Activated gamma-delta T cell treated with anti-CD3 and anti-CD28 coated beads, Interleukin-2, amount 50 U/mL, for 16 hours (primary cell): ENCODE results near the gene CNOT6L.
"Not testable (repeated sequence)": the region's sequence is repeated elsewhere in the genome, so short reads cannot be mapped to it uniquely, and the experiment has no call there.

Experiments used
- DNase-seq: peaks from one replicate; pipeline ENCODE4 v3.0.0-alpha.2; 2020; ENCODE audit warnings: low read depth

CNOT6L gene

DNA sequence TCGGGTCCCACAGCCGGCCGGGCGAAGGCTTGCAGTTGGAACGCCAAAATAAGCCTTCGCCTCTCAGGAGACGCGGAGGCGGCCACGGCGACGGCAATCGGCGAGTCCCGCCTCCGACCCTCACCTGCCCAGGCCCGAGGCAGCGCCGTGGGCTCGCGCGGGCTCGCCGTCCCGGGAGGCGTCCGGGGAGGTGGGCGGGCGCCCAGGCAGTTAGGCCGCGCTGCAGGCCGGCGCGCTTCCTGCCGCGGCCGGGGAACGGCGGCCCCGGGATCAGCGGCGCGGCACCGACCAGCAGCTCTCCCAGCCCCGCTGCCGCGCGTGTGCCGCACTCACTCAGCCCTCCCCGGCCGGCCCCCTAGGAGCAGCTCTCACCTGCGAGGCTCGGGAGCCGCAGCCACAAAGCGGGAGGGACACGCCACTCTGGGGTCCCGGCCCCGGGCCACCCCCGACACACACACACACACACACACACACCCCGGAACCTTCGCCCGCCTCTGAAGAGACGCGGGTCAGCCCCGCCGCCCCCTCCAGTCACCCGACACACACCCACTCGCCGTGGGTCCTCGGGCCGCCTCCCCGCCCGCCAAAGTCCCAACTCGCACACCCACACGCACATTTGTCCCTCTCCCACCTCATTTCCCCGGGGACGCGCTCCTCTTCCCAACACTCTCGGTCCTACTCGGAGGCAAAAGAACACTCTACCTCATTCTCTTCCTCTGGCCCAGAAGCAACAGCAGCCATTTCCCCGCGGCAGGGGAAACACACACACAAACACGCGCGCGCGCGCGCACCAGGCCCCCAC lies at the start of gene CNOT6L:
Gene CNOT6L, minus strand, starts transcription at position 767 of the 802 bp plus-strand sequence. Its CDS starts 60 bp downstream, at position 707.
- peak; percentile 83 for DNase-seq

DNA sequence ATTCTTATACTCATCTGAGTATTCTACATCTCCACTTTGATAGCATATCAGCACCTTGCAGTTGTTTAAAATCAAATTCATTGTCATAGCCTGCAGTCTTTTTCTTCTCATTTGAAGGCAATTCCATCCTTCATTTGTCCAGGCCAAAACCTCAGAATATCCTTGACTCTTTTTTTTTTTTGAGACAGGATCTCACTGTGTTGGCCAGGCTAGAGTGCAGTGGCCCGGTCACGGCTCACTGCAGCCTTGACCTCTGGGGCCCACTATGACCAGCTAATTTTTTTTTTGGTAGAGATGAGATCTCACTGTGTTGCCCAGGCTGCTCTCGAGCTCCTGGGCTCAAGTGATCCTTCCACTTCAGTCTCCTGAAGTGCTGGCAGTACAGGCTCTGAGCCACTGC lies 46.1 kb upstream of the CNOT6L start:
- DNase-seq, result no peak

DNA sequence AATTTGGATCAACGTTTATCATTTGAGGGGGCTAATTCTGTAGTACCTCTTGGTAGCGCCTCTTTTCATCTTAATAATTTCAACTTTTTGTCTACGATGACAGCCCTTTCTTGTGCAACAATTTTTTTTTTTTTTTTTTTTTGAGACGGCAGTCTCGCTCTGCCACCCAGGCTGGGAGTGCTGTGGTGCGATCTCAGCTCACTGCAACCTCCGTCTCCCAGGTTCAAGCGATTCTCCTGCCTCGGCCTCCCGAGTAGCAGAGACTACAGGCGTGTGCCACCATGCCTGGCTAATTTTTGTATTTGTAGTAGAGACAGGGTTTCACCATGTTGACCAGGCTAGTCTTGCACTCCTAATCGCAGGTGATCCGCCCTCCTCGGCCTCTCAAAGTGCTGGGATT lies 44.2 kb upstream of the CNOT6L start:
- DNase-seq, result not testable (repeated sequence)

DNA sequence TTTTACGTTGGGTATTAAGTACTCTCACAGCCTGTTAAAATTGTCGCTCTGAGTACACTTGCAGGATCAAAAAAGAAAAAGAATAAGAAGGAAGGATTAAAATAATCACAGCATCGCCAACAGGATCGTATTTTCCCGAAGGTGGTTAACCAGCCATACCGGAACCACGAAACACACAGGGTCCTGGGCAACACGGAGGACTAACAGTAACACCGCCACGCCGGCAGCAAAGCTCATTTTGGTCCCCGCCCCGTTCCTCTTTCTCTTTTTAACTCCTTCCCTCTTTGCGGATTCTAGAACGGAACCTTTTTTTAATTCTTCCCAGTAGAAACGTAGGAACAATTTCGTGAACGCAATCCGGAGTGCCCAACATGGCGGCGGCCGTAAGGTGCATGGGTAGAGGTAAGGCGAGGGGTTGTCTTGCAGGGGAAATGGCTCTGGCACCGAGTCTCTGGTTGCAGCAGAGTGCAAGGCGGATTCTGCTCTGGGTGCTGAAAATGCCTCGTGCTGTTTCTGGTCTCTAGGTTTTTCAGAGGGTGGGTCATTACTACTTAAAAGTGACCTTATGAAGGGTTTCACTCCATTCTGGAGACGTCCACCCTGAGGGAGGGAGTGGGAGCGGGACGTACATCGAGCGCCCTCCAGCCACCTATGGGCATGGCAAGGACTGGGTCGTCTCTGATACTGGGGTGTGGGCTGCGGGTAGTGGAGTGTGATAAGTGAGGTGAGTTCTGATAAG lies 43.5 kb upstream of the CNOT6L start, which contains the start of gene MRPL1:
Gene MRPL1, plus strand, starts transcription at position 353 of the 739 bp plus-strand sequence. Its CDS starts 19 bp downstream, at position 372.
- DNase-seq, result peak; percentile 80

- no peak for DNase-seq
Observed at GRCh38 chr4:77861495-77861894, 42.3 kb upstream of the CNOT6L start.

DNA sequence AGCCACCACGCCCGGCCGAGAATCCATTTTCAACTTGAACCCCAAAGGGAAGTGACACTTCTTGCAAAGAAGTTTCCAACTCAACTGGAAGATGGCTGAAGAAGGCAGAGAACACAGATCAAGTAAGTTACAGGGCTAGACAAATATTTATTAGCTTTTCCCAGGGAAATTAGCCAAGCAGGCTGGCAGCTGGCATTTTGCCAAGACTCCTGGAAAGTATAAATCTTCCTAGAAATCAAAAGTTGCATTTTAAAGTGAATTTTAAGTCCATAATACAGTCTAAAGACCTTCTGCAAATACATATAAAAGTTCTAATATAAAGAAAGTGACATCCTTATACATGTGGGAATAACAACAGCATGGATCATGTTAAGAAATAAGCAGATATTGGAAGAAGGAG lies 40.1 kb upstream of the CNOT6L start:
- no peak for DNase-seq

GRCh38 chr4:77856152-77856551 lies 37.0 kb upstream of the CNOT6L start:
- DNase-seq, result no peak

- no peak for DNase-seq
Observed at GRCh38 chr4:77854431-77855111, 35.4 kb upstream of the CNOT6L start.

GRCh38 chr4:77852892-77853495 lies 33.8 kb upstream of the CNOT6L start:
- DNase-seq, result peak; percentile 56

- no peak for DNase-seq
Observed at GRCh38 chr4:77849278-77849965, 30.3 kb upstream of the CNOT6L start.

- DNase-seq, result no peak
Observed at GRCh38 chr4:77848508-77848907, 29.3 kb upstream of the CNOT6L start.

- DNase-seq, result no peak
Observed at GRCh38 chr4:77845929-77846328, 26.8 kb upstream of the CNOT6L start.

GRCh38 chr4:77845400-77845799 lies 26.2 kb upstream of the CNOT6L start:
- no peak for DNase-seq

DNA sequence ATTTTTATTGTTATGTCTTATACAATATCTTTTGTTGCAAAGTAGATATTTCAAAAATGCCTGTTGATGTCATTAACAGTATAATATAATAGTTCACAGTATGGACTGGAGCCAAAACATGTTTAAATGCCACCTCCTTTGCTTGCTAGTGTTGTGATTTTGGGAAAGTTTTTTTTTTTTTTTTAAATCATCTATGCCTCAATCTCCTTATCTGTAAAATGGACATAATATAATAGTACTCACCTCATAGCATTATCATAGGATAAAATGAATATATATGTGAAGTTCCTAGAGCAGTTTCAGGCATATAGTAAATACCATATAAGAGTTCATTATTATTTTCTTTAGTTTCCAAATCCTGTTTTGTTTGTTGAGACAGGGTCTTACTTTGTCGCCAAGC lies 25.2 kb upstream of the CNOT6L start:
- no peak for DNase-seq

DNA sequence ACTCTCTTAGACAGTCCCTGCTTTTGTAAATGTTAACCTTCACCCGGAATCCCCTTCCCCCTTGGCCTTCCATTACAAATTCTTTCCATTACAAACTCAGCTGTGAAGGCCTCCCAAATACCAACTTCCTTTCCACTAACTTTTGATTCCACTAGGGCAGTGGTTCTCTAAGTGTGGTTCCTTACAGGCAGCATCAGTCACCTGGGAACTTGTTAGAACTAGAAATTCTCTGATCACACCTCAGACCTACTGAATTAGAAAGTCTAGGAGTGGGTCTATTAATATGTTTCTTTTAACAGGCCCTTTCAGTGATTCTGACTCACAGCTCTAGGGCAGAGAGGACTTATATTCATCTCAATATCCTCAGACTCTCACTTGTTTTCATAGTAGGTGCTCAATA lies 24.5 kb upstream of the CNOT6L start:
- no peak for DNase-seq

- DNase-seq, result no peak
Observed at GRCh38 chr4:77834403-77834802, 15.2 kb upstream of the CNOT6L start.

- no peak for DNase-seq
Observed at GRCh38 chr4:77833126-77833724, 14.1 kb upstream of the CNOT6L start.

DNA sequence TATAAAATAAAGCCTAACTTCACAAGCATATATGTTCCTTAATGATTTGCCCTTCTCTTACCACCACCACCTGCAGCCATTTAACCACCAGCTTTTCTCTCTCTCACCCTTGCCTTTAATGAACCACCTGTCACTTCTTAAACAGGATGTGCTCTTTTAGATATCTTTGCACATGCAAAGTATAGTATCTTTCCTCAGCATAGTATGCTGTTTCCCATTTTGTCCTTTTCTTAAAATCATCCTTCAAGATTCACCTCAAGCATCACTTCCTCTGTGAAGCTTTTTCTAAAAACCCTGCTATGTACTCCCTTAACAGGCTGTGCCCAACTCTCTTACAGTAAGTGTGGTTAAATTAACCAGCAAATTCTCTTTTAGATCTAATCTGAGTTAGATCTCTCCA lies 8.2 kb upstream of the CNOT6L start:
- DNase-seq, result no peak

DNA sequence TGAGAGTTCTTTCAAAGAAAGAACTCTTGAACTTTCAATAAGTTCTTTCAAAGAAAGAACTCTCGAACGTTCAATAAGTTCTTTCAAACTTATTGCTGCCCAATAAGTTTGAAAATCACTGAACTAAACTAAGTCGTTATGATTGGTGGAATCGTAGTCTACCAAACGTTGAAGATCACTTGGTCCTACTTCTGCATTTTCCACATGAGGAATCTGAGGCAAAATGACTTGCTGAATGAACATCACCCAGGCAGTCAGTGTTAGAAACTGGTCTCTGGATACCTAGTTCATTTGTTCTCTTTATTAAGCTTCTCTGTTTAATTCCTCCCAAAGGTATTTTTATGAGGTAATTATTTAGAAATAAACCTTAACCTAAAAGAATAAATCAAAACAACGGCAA lies 7.1 kb upstream of the CNOT6L start:
- DNase-seq, result no peak

DNA sequence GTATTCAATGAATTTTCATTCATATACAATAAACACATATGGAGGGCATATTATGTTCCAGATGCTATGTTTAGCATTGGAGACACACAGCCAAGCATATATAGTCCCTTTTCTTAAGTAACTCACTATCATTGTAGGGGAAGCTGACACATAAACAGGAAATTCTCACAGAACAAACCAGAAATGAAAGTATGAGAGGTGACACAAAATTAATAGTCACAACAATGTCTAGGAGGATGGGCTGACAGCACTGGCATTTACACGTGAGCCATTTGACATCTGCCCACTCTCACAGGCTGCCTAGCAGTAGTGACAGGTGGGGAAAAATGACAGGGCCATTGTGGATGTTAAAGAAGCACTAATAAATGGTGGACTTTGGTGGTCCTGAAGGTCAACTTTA lies 2.6 kb upstream of the CNOT6L start:
- peak; percentile 14 for DNase-seq
